Peyer's patch (tissue), 4 donors: ENCODE results near the gene KRT79.

Experiments used
- POLR2A ChIP-seq, 2 donors: fragments of 450-650 bp; IDR thresholded peaks; one replicate each; pipeline ENCODE4 v1.5.1; 2017; ENCODE audit warnings: antibody characterized with exemption in 2 of 2, mild to moderate bottlenecking in 2 of 2, moderate library complexity in 2 of 2
- TF ChIP-seq, protein P1 (sequence below), 6 experiments: fragments of 450-650 bp in 4 of 6; fragments of 200-600 bp in 2 of 6; sonication (generic) in 1 of 6; IDR thresholded peaks; one replicate each; pipeline ENCODE4 v1.5.1; 2017 to 2019; ENCODE audit warnings: antibody characterized with exemption in 6 of 6, mild to moderate bottlenecking in 3 of 6, moderate library complexity in 1 of 6

GRCh38 chr12:52847335-52848102, 13.4 kb upstream of the KRT79 start:
- TF ChIP-seq POLR2A (IDR thresholded peaks at IDR 0.05), result no peak
- TF ChIP-seq, protein P1, sequence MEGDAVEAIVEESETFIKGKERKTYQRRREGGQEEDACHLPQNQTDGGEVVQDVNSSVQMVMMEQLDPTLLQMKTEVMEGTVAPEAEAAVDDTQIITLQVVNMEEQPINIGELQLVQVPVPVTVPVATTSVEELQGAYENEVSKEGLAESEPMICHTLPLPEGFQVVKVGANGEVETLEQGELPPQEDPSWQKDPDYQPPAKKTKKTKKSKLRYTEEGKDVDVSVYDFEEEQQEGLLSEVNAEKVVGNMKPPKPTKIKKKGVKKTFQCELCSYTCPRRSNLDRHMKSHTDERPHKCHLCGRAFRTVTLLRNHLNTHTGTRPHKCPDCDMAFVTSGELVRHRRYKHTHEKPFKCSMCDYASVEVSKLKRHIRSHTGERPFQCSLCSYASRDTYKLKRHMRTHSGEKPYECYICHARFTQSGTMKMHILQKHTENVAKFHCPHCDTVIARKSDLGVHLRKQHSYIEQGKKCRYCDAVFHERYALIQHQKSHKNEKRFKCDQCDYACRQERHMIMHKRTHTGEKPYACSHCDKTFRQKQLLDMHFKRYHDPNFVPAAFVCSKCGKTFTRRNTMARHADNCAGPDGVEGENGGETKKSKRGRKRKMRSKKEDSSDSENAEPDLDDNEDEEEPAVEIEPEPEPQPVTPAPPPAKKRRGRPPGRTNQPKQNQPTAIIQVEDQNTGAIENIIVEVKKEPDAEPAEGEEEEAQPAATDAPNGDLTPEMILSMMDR (IDR thresholded peaks at IDR 0.05), result no peak
